CD8-positive, alpha-beta memory T cell (primary cell): ENCODE data around the gene ATP2B3. TPM values are rescaled to one million over a fixed set of nuclear protein-coding genes. Genes with fewer than 3 reads are reported as not detected.

ENCODE experiments used
- CTCF ChIA-PET: fragments of 350-600 bp; sonication (Branson Sonifier 250); formaldehyde crosslinking; loops from one replicate; lab custom pipeline; 2021; ENCODE audit warnings: antibody characterized with exemption; lab: Charles Lee
- POLR2A ChIA-PET: fragments of 350-600 bp; sonication (Branson Sonifier 250); formaldehyde crosslinking; loops from one replicate; lab custom pipeline; 2021; ENCODE audit warnings: antibody characterized with exemption; lab: Charles Lee
- DNase-seq, 5 donors: peaks; one replicate each; pipeline versions ENCODE4 v3.0.0 to v3.0.0-alpha.2; 2020 to 2022; ENCODE audit warnings: mixed read lengths in 1 of 5
- H3K27ac ChIP-seq: one replicate; pipeline ENCODE4 v1.7.0; 2013; ENCODE audit warnings: low read depth, mild to moderate bottlenecking, low read length, moderate library complexity
- H3K27me3 ChIP-seq: 2 replicates; pipeline ENCODE4 v1.7.0; 2013; ENCODE audit warnings: low read length, mild to moderate bottlenecking; ENCODE audit not compliant: insufficient read depth, poor library complexity, severe bottlenecking
- H3K36me3 ChIP-seq: 2 replicates; pipeline ENCODE4 v1.7.0; 2013; ENCODE audit warnings: mild to moderate bottlenecking, low read length, moderate library complexity; ENCODE audit not compliant: insufficient read depth
- H3K4me1 ChIP-seq: 2 replicates; pipeline ENCODE4 v1.7.0; 2013; ENCODE audit warnings: mild to moderate bottlenecking, low read length, moderate library complexity; ENCODE audit not compliant: insufficient read depth
- H3K4me3 ChIP-seq: 2 replicates; pipeline ENCODE4 v1.7.0; 2013; ENCODE audit warnings: mild to moderate bottlenecking, low read length
- H3K9me3 ChIP-seq: 2 replicates; pipeline ENCODE4 v1.7.0; 2013; ENCODE audit warnings: mild to moderate bottlenecking, low read length
- H3K27ac Mint-ChIP-seq, 8 donors: one replicate each; pipeline ENCODE4 v1.8.0; 2020 to 2021; ENCODE audit warnings: mixed read lengths in 8 of 8, mild to moderate bottlenecking in 6 of 8, inconsistent platforms in 3 of 8, moderate library complexity in 3 of 8
- H3K27me3 Mint-ChIP-seq, 2 donors: one replicate each; pipeline ENCODE4 v1.8.0; 2020 to 2021; ENCODE audit warnings: mixed read lengths in 2 of 2, mild to moderate bottlenecking in 1 of 2, moderate library complexity in 1 of 2
- H3K36me3 Mint-ChIP-seq, 3 donors: one replicate each; pipeline ENCODE4 v1.8.0; 2020 to 2021; ENCODE audit warnings: mixed read lengths in 3 of 3, inconsistent platforms in 1 of 3, mild to moderate bottlenecking in 1 of 3
- H3K4me1 Mint-ChIP-seq, 3 donors: one replicate each; pipeline ENCODE4 v1.8.0; 2020 to 2021; ENCODE audit warnings: mixed read lengths in 3 of 3, inconsistent platforms in 1 of 3, mild to moderate bottlenecking in 1 of 3
- H3K4me3 Mint-ChIP-seq, 7 donors: one replicate each; pipeline ENCODE4 v1.8.0; 2020 to 2021; ENCODE audit warnings: mixed read lengths in 7 of 7, mild to moderate bottlenecking in 6 of 7, moderate library complexity in 4 of 7, inconsistent platforms in 2 of 7
- H3K9me3 Mint-ChIP-seq, 5 donors: one replicate each; pipeline ENCODE4 v1.8.0; 2020 to 2022; ENCODE audit warnings: mixed read lengths in 5 of 5, mild to moderate bottlenecking in 3 of 5, moderate library complexity in 2 of 5, inconsistent platforms in 1 of 5
- polyA plus RNA-seq: library from polyadenylated mRNA; unstranded; fragments of 300-500 nt; fragmentation: Illumina TruSeq; gene quantifications from one replicate; pipeline ENCODE4 v1.2.3, GENCODE V29; 2021
- total RNA-seq, 2 experiments: library from RNA; stranded (reverse); gene quantifications; one replicate each; pipeline ENCODE4 v1.2.3, GENCODE V29; 2021

ATP2B3 gene
- total and polyA plus RNA-seq, 3 experiments from 2014 or later, result not detected

DNA sequence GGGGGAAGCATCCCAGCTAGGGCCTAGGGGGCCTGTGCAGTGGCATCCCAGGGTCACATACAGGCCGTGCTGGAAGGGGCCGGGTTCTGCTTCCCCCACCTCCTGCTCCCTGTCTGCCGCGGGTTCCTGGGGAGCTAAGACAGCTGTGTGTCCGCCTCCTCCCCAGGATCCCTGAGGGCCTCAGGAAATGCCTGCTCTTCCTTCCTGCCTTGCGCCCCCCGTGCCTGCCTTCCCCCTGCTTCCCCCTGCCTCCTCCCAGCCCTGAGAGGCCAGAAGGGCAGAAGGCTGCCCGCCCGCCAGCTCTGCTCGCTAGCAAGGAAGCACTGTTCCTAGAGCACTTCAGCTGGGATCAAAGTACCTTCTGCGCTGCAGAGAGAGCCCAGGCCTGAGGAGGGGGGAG lies 25.5 kb upstream of the ATP2B3 start:
- CTCF ChIA-PET, result no interaction called here
- peaks cover 0 to 3% (median 0%) of the 10 kb centered on the region in 3 donors for H3K4me1 Mint-ChIP-seq

DNA sequence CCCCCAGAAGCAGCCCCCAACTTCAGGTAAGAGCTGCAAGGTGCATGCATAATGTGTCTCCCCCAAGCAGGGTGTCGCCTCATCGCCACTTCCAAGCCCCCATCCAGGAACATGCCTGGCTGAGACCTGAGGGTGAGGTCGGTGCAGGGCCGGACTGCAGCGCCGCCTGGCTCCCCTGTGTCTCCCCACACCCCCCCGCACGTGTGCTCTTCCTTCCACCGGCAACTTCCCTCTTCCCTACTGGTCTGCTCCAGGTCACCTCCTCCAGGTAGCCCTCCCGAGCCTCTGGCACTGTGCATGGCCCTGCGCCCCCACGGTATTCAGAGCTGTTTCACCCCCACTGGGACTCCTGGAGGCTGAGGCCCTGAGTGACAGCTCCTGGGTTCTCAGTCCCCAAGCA lies 24.9 kb upstream of the ATP2B3 start:
- peaks cover 0 to 3% (median 0%) of the 10 kb centered on the region in 3 donors for H3K4me1 Mint-ChIP-seq

More for the DNA sequence above, 25.5 kb upstream of the ATP2B3 start:
- Histone ChIP-seq H3K4me3 (no peak overlapping the region), H3K4me1 (no peaks in the 10 kb centered on the region), H3K27me3 (no peaks in the 10 kb centered on the region), H3K9me3 (no peaks in the 10 kb centered on the region), H3K27ac (no peak overlapping the region), H3K36me3 (no peaks in the 10 kb centered on the region)
- DNase-seq, result no peak
- Mint-ChIP-seq H3K9me3 (no peaks in the 10 kb centered on the region), H3K27me3 (peaks cover 0 to 5% of the 10 kb centered on the region in 2 donors), H3K4me3 (no peak overlapping the region), H3K27ac (no peak overlapping the region), H3K36me3 (no peaks in the 10 kb centered on the region)
- POLR2A ChIA-PET, result no interaction called here

DNA sequence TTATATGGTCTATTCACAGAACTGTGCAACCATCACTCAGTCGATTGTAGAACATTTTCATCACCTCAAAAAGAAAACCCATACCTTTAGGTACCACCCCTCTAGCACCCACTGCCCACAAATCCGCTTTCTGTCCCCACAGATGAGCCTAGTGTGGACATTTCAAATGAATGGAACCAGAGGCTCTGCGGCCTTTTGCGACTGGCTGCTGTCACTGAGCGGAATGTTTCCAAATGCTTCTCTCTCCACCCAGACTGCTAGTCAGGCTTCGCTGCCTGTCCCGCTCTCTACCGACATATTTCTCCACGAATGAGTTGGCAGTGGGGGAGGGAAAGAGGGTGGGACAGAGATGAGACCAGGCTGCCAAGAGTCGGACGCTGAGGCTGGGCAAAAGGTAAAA lies 24.4 kb upstream of the ATP2B3 start:
- ChIA-PET POLR2A (no interaction called here), CTCF (interaction anchor here (1.1 kb wide), 1 partner anchor 15 kb away, joined by 3 read pairs; no protein-coding TSS in a partner anchor)
- Histone ChIP-seq H3K27me3 (no peaks in the 10 kb centered on the region), H3K27ac (no peak overlapping the region), H3K4me1 (no peaks in the 10 kb centered on the region), H3K36me3 (no peaks in the 10 kb centered on the region), H3K4me3 (no peak overlapping the region), H3K9me3 (no peaks in the 10 kb centered on the region)
- Mint-ChIP-seq H3K4me3 (no peak overlapping the region), H3K4me1 (peaks cover 0 to 3% (median 0%) of the 10 kb centered on the region in 3 donors), H3K27ac (no peak overlapping the region), H3K27me3 (peaks cover 0 to 5% of the 10 kb centered on the region in 2 donors), H3K9me3 (no peaks in the 10 kb centered on the region), H3K36me3 (no peaks in the 10 kb centered on the region)
- no peak for DNase-seq

More for the DNA sequence above, 24.9 kb upstream of the ATP2B3 start:
- Histone ChIP-seq H3K27ac (no peak overlapping the region), H3K9me3 (no peaks in the 10 kb centered on the region), H3K4me3 (no peak overlapping the region), H3K27me3 (no peaks in the 10 kb centered on the region), H3K4me1 (no peaks in the 10 kb centered on the region), H3K36me3 (no peaks in the 10 kb centered on the region)
- peaks cover 0 to 5% of the 10 kb centered on the region in 2 donors for H3K27me3 Mint-ChIP-seq
- ChIA-PET POLR2A (no interaction called here), CTCF (no interaction called here)
- H3K27ac Mint-ChIP-seq, result no peak overlapping the region
- DNase-seq, result no peak
- H3K9me3 Mint-ChIP-seq, result no peaks in the 10 kb centered on the region
- H3K4me3 Mint-ChIP-seq, result no peak overlapping the region
- H3K36me3 Mint-ChIP-seq, result no peaks in the 10 kb centered on the region

DNA sequence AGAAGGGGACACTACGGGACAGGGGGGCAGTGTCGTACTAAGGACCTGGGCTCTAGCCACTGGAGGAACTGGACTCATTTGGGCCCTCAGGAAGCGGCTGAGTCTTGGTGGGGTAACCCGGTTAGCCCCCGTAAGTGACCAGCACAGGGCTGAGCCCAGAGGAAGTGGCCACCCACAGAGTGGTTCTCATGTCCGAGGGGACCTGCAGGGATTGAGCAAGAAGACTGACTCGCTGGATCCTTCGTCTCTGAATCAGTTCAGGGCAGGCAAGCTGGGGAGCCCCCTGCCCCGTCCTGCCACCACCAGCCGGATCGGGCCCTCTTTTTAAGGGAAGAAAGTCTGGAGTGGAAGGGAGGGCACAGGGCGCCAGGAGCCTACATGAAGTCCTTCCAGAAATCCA lies 23.4 kb upstream of the ATP2B3 start:
- Histone ChIP-seq H3K9me3 (no peaks in the 10 kb centered on the region), H3K27me3 (no peaks in the 10 kb centered on the region), H3K4me1 (no peaks in the 10 kb centered on the region), H3K4me3 (no peak overlapping the region), H3K36me3 (no peaks in the 10 kb centered on the region), H3K27ac (no peak overlapping the region)
- Mint-ChIP-seq H3K36me3 (no peaks in the 10 kb centered on the region), H3K4me1 (peaks cover 0 to 3% (median 0%) of the 10 kb centered on the region in 3 donors), H3K27me3 (peaks cover 0 to 7% of the 10 kb centered on the region in 2 donors), H3K27ac (no peak overlapping the region), H3K4me3 (no peak overlapping the region), H3K9me3 (no peaks in the 10 kb centered on the region)
- ChIA-PET CTCF (interaction anchor here (1.1 kb wide), 1 partner anchor 14 kb away, joined by 3 read pairs; no protein-coding TSS in a partner anchor), POLR2A (no interaction called here)
- DNase-seq, result no peak

DNA sequence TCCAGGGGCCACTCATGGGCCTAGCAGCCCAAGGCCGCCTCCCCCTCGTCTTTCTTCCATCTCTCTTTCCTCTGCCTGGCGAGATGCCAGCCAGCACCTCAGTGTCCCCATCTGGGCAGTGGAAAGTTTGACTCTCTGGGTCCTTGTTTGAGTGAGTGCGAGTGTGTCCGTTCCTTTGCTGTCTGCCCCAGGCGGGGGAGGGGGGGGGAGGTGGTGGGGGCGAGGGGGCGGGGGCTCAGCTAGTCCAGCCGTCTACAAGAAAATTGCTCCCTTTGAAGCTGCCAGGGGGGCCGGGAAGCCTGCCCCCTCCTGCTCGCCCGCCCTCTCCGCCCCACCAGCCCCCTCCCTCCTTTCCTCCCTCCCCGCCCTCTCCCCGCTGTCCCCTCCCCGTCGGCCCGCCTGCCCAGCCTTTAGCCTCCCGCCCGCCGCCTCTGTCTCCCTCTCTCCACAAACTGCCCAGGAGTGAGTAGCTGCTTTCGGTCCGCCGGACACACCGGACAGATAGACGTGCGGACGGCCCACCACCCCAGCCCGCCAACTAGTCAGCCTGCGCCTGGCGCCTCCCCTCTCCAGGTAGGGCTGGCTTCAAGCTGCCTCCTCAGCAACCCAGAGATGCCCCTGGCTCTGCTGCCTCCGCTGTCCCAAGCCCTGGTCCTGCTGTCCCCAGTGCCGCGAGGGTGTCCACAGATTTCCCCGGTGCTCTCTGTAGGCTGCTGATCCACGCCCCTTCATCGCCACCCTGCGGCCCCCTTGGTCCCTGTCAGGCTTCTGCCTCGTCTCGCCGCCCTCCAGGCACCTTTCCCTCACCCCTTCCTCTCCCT lies 22.7 kb upstream of the ATP2B3 start, which contains the start of gene BGN:
Gene BGN, plus strand, starts transcription at position 440 of the 821 bp plus-strand sequence. CDS start 9,652 bp downstream, outside the sequence.
- Histone ChIP-seq H3K36me3 (no peaks in the 10 kb centered on the region), H3K4me1 (no peaks in the 10 kb centered on the region), H3K9me3 (no peaks in the 10 kb centered on the region), H3K27ac (no peak within 1 kb of the TSS), H3K27me3 (no peaks in the 10 kb centered on the region), H3K4me3 (no peak within 1 kb of the TSS)
- Mint-ChIP-seq H3K9me3 (no peaks in the 10 kb centered on the region), H3K36me3 (no peaks in the 10 kb centered on the region), H3K4me1 (peaks cover 0 to 3% (median 0%) of the 10 kb centered on the region in 3 donors), H3K4me3 (no peak within 1 kb of the TSS), H3K27ac (no peak within 1 kb of the TSS), H3K27me3 (peaks cover 0 to 7% of the 10 kb centered on the region in 2 donors)
- ChIA-PET CTCF (interaction anchor here (1.1 kb wide), 1 partner anchor 13 kb away, joined by 3 read pairs; no protein-coding TSS in a partner anchor), POLR2A (no interaction called here)
- DNase-seq, result no peak

DNA sequence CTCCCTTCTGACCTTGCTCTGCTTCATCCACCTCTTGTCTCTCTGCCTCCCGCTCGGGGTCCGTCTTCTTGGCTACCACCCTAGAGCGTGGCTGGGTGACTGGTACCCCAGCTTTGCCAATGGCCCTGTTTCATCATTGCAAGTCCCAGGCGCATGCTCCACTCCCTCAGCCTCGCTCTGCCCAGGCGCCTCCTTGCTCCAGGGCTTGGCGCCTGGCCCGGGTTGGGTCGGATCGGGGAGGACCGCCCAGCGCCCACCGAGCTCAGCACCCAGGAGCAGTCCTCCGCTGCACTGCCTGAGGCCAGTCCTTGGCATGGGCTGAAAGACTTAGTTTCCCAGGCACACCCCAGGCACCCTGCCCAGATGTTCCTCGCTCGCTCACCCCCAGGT lies 22.1 kb upstream of the ATP2B3 start:
- H3K27ac Mint-ChIP-seq, result no peak overlapping the region
- no peaks in the 10 kb centered on the region for H3K4me1 ChIP-seq
- CTCF ChIA-PET, result no interaction called here
- H3K27me3 ChIP-seq, result no peaks in the 10 kb centered on the region
- H3K27ac ChIP-seq, result no peak overlapping the region
- H3K9me3 ChIP-seq, result no peaks in the 10 kb centered on the region
- no peak overlapping the region for H3K4me3 ChIP-seq
- H3K4me1 Mint-ChIP-seq, result peaks cover 0 to 3% (median 0%) of the 10 kb centered on the region in 3 donors
- POLR2A ChIA-PET, result no interaction called here
- no peaks in the 10 kb centered on the region for H3K9me3 Mint-ChIP-seq
- no peak overlapping the region for H3K4me3 Mint-ChIP-seq
- H3K36me3 ChIP-seq, result no peaks in the 10 kb centered on the region
- no peak for DNase-seq
- peaks cover 0 to 7% of the 10 kb centered on the region in 2 donors for H3K27me3 Mint-ChIP-seq
- no peaks in the 10 kb centered on the region for H3K36me3 Mint-ChIP-seq

DNA sequence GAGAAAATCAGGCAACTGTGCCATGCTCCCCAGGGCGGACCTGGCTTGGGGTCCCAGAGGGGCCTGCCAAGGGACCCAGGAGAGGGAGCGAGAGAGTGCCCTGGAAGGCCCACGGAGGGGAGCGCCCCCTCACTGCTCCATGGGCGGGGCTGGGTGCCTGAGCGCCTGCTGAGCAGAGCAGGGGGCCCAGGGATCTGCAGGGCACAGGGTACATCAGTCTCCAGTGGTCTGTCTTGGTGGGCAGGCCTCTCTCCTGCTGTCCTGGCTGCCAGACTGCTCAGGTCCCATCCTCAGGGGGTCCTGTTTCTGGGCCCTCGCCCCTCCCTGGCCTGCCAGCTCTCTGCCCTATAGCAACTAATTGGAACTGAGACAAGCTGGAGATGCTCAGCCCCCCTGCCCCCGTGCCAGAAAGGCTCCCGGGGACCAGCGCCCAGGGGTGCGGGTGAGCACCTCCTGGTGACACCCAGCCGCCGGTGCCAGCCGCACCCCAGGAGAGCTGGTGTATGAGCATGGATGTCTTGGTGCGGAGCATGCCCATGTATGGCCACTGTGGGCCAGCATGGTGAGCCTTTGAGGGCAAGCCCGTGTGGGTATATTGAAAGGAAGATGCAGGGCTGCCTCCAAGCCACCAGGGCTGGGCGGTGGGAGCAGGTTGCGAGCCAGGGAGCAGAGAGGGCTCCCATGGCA lies 21.4 kb upstream of the ATP2B3 start:
- Histone ChIP-seq H3K27me3 (no peaks in the 10 kb centered on the region), H3K27ac (no peak overlapping the region), H3K4me3 (no peak overlapping the region), H3K9me3 (no peaks in the 10 kb centered on the region), H3K4me1 (no peaks in the 10 kb centered on the region), H3K36me3 (no peaks in the 10 kb centered on the region)
- peaks cover 0 to 7% of the 10 kb centered on the region in 2 donors for H3K27me3 Mint-ChIP-seq
- ChIA-PET CTCF (no interaction called here), POLR2A (no interaction called here)
- no peaks in the 10 kb centered on the region for H3K9me3 Mint-ChIP-seq
- peaks cover 0 to 3% (median 0%) of the 10 kb centered on the region in 3 donors for H3K4me1 Mint-ChIP-seq
- no peak for DNase-seq
- H3K27ac Mint-ChIP-seq, result no peak overlapping the region
- no peak overlapping the region for H3K4me3 Mint-ChIP-seq
- no peaks in the 10 kb centered on the region for H3K36me3 Mint-ChIP-seq

DNA sequence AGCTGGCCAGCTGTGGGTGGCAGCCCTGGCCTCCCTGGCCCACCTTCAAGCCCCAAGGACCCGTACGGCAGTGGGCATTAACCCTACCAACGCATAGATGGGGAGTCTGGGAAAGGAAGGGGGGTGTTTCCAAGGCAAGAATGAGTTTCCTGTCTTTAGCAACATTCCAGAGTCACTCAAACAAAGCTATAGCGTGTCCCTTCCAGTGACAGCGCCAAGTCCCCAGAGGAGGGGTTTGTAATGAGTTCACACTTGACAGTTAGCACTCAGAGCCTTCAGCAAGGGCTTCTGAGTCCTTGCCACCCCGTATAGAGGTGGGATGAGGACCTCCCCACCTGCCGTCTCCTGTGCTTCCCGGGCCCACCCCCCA lies 20.9 kb upstream of the ATP2B3 start:
- Mint-ChIP-seq H3K4me1 (peaks cover 0 to 3% (median 0%) of the 10 kb centered on the region in 3 donors), H3K4me3 (no peak overlapping the region), H3K36me3 (no peaks in the 10 kb centered on the region), H3K27me3 (peaks cover 0 to 7% of the 10 kb centered on the region in 2 donors), H3K9me3 (no peaks in the 10 kb centered on the region), H3K27ac (no peak overlapping the region)
- Histone ChIP-seq H3K9me3 (no peaks in the 10 kb centered on the region), H3K36me3 (no peaks in the 10 kb centered on the region), H3K27me3 (no peaks in the 10 kb centered on the region), H3K27ac (no peak overlapping the region), H3K4me1 (no peaks in the 10 kb centered on the region), H3K4me3 (no peak overlapping the region)
- DNase-seq, result no peak
- ChIA-PET POLR2A (no interaction called here), CTCF (no interaction called here)
